T-cell (primary cell): ENCODE results near the gene QPCT. TPM values are rescaled to one million over a fixed set of nuclear protein-coding genes. Genes with fewer than 3 reads are reported as not detected.

Source experiments
- ATAC-seq, 4 experiments: fragments of 200-7000 bp in 3 of 4; fragments of 150-1000 bp in 1 of 4; cut with Tn5 transposase; replicated peaks in 1 of 4; 1 replicate in 3 of 4; 2 replicates in 1 of 4; pipeline ENCODE4 v1.10.0; 2021; ENCODE audit warnings: moderate library complexity in 3 of 4, mild to moderate bottlenecking in 2 of 4, moderate number of reproducible peaks in 1 of 4
- CTCF ChIA-PET, 2 donors: fragments of 300-600 bp; sonication (Branson Sonifier 250); formaldehyde crosslinking; loops; one replicate each; lab custom pipeline; 2022; ENCODE audit warnings: antibody characterized with exemption in 2 of 2; lab: Charles Lee
- POLR2A ChIA-PET, 2 donors: fragments of 300-600 bp; sonication (Branson Sonifier 250); formaldehyde crosslinking; loops; one replicate each; lab custom pipeline; 2022; ENCODE audit warnings: antibody characterized with exemption in 2 of 2; lab: Charles Lee
- DNase-seq, 35 experiments: peaks; one replicate each; pipeline versions ENCODE4 v3.0.0 to v3.0.0-alpha.2; 2013 to 2023
- H3K27ac ChIP-seq: one replicate; pipeline ENCODE4 v1.5.1; 2013; ENCODE audit warnings: low read length
- H3K27me3 ChIP-seq, 2 experiments: replicated peaks in 1 of 2; 1 replicate in 1 of 2; 2 replicates in 1 of 2; pipeline versions ENCODE4 v1.6.1 to v1.7.0; 2013; ENCODE audit warnings: low read length in 1 of 2, mixed read lengths in 1 of 2; ENCODE audit not compliant: control insufficient read depth in 2 of 2, insufficient read depth in 2 of 2; ENCODE audit errors: extremely low read depth in 1 of 2
- H3K36me3 ChIP-seq, 2 donors: 1 replicate in 1 of 2; 2 replicates in 1 of 2; pipeline versions ENCODE4 v1.6.1 to v1.7.0; 2013; ENCODE audit warnings: low read length in 1 of 2; ENCODE audit not compliant: control insufficient read depth in 2 of 2, insufficient read depth in 1 of 2; ENCODE audit errors: extremely low read depth in 1 of 2
- H3K4me1 ChIP-seq, 2 experiments: 1 replicate in 1 of 2; 2 replicates in 1 of 2; pipeline versions ENCODE4 v1.6.1 to v1.7.0; 2013; ENCODE audit warnings: low read length in 2 of 2, mixed read lengths in 1 of 2; ENCODE audit not compliant: insufficient read depth in 2 of 2, control insufficient read depth in 1 of 2; ENCODE audit errors: extremely low read depth in 1 of 2
- H3K4me3 ChIP-seq, 2 donors: 1 replicate in 1 of 2; 2 replicates in 1 of 2; pipeline versions ENCODE4 v1.5.1 to v1.7.0; 2013; ENCODE audit warnings: mild to moderate bottlenecking in 2 of 2, low read length in 1 of 2, moderate library complexity in 1 of 2; ENCODE audit not compliant: control insufficient read depth in 1 of 2; ENCODE audit errors: extremely low read depth in 1 of 2
- H3K9me3 ChIP-seq: 2 replicates; pipeline ENCODE4 v1.7.0; 2013
- H3K27ac Mint-ChIP-seq, 2 donors: one replicate each; pipeline ENCODE4 v1.8.0; 2020 to 2021; ENCODE audit warnings: mild to moderate bottlenecking in 2 of 2, mixed read lengths in 2 of 2
- H3K27me3 Mint-ChIP-seq, 2 donors: one replicate each; pipeline ENCODE4 v1.8.0; 2021 to 2022; ENCODE audit warnings: mixed read lengths in 2 of 2
- H3K36me3 Mint-ChIP-seq: one replicate; pipeline ENCODE4 v1.8.0; 2021; ENCODE audit warnings: mixed read lengths
- H3K4me1 Mint-ChIP-seq, 3 donors: one replicate each; pipeline ENCODE4 v1.8.0; 2020 to 2022; ENCODE audit warnings: mixed read lengths in 3 of 3, mild to moderate bottlenecking in 1 of 3
- H3K4me3 Mint-ChIP-seq, 3 donors: one replicate each; pipeline ENCODE4 v1.8.0; 2020 to 2022; ENCODE audit warnings: mild to moderate bottlenecking in 3 of 3, mixed read lengths in 3 of 3, moderate library complexity in 3 of 3
- H3K9me3 Mint-ChIP-seq, 3 donors: one replicate each; pipeline ENCODE4 v1.8.0; 2020 to 2022; ENCODE audit warnings: mixed read lengths in 3 of 3
- WGBS: methylation state at CpG from one replicate; pipeline ENCODE4 v1.1.5; 2013; ENCODE audit warnings: missing lambda C conversion rate; ENCODE audit not compliant: insufficient coverage; 5-methylcytosine and 5-hydroxymethylcytosine counted together
- total RNA-seq, 35 experiments: library from RNA in 6 of 35; stranded (reverse) in 6 of 35; fragments of 120-200 nt in 1 of 35; gene quantifications; one replicate each; pipeline versions ENCODE4 v1.2.1 to v1.2.4 and lab custom pipeline; 2013 to 2026

The QPCT gene
- total RNA-seq, 5 donors from 2014 or later (not counting 1 experiment from before 2014, with no cell fraction given): 1.1 to 3.1 (median 1.5) TPM; not detected in 2

DNA sequence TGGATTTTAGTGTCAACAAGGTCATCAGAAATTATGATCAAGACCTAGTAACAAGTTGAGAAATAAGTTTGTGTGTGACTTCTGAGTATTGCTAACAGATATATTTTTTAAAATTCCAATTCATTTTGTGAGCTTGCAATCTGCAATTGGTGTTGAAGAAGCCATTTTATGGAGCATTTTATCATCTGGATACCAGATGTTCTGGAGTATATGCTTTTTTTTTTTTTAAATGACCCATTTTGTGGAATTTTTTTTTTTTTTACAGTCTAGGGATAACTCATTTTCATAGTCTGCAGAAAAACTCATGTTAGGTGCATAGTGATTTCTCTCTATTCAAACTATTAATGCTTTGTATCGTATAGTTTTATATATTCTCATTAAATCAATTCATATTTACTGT is 12.6 kb downstream of the QPCT start:
- no CpG with 5 or more reads among the region's 1 CpG for WGBS
- no peaks in the 10 kb centered on the region for H3K4me1 ChIP-seq
- H3K27ac ChIP-seq: no peak overlapping the region
- Mint-ChIP-seq H3K4me3 (no peak overlapping the region), H3K27ac (no peak overlapping the region), H3K4me1 (no peaks in the 10 kb centered on the region), H3K9me3 (no peaks in the 10 kb centered on the region), H3K36me3 (no peaks in the 10 kb centered on the region), H3K27me3 (peaks cover 33 to 44% of the 10 kb centered on the region in 2 donors)
- H3K27me3 ChIP-seq: peaks cover 0 to 9% of the 10 kb centered on the region in 2 experiments
- H3K4me3 ChIP-seq: no peak overlapping the region
- DNase-seq: no peak
- H3K9me3 ChIP-seq: no peaks in the 10 kb centered on the region
- CTCF ChIA-PET: interaction anchor here in 1 of 2 donors (0.7 kb wide), 1 partner anchor 31 kb away, joined by 4 read pairs; no protein-coding TSS in a partner anchor
- POLR2A ChIA-PET: no interaction called here
- ATAC-seq: no peak
- H3K36me3 ChIP-seq: no peaks in the 10 kb centered on the region

- H3K9me3 ChIP-seq: no peaks in the 10 kb centered on the region
- H3K36me3 ChIP-seq: no peaks in the 10 kb centered on the region
- no peak for DNase-seq
- WGBS: 100% methylated on average over 1 of the region's 4 CpGs
- no peak for ATAC-seq
- POLR2A ChIA-PET: no interaction called here
- H3K27me3 ChIP-seq: peaks cover 0 to 6% of the 10 kb centered on the region in 2 experiments
- no peaks in the 10 kb centered on the region for H3K4me1 ChIP-seq
- peaks cover 35 to 46% of the 10 kb centered on the region in 2 donors for H3K27me3 Mint-ChIP-seq
- no peaks in the 10 kb centered on the region for H3K4me1 Mint-ChIP-seq
- no peak overlapping the region for H3K4me3 Mint-ChIP-seq
- H3K4me3 ChIP-seq: no peak overlapping the region
- H3K27ac ChIP-seq: no peak overlapping the region
- H3K27ac Mint-ChIP-seq: no peak overlapping the region
- no peaks in the 10 kb centered on the region for H3K36me3 Mint-ChIP-seq
- CTCF ChIA-PET: interaction anchor here in 1 of 2 donors (0.7 kb wide), 1 partner anchor 32 kb away, joined by 4 read pairs; no protein-coding TSS in a partner anchor
- no peaks in the 10 kb centered on the region for H3K9me3 Mint-ChIP-seq
Observed at GRCh38 chr2:37357530-37357929, 13.1 kb downstream of the QPCT start.

DNA sequence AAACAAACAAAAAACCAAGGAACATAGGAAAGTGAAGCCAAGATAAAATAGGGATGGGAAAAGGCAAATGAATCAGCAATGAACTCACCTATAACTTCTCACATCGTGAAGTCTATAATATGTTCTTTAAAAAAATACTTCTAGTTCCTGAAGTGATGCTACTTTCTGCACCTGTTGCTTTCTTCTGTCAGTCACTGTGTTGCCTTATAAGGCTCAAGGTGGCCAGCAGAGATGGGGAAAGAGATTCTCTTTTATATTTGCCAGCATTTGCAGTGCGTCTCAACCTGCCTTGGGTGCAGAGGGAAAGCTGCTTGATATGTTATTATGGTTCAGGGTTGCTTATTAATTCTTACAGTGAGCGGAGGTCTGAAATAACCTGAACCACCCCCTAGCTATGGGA is 14.0 kb downstream of the QPCT start:
- no peak for DNase-seq
- H3K27ac ChIP-seq: no peak overlapping the region
- Mint-ChIP-seq H3K36me3 (no peaks in the 10 kb centered on the region), H3K4me1 (no peaks in the 10 kb centered on the region), H3K27me3 (peaks cover 39 to 47% of the 10 kb centered on the region in 2 donors), H3K27ac (no peak overlapping the region), H3K4me3 (no peak overlapping the region), H3K9me3 (no peaks in the 10 kb centered on the region)
- CTCF ChIA-PET: interaction anchor here in 1 of 2 donors (0.7 kb wide), 1 partner anchor 29 kb away, joined by 4 read pairs; no protein-coding TSS in a partner anchor
- H3K27me3 ChIP-seq: peaks cover 0 to 6% of the 10 kb centered on the region in 2 experiments
- POLR2A ChIA-PET: no interaction called here
- no peaks in the 10 kb centered on the region for H3K36me3 ChIP-seq
- no peak for ATAC-seq
- WGBS: no CpG with 5 or more reads among the region's 3 CpGs
- H3K9me3 ChIP-seq: no peaks in the 10 kb centered on the region
- no peaks in the 10 kb centered on the region for H3K4me1 ChIP-seq
- no peak overlapping the region for H3K4me3 ChIP-seq

DNA sequence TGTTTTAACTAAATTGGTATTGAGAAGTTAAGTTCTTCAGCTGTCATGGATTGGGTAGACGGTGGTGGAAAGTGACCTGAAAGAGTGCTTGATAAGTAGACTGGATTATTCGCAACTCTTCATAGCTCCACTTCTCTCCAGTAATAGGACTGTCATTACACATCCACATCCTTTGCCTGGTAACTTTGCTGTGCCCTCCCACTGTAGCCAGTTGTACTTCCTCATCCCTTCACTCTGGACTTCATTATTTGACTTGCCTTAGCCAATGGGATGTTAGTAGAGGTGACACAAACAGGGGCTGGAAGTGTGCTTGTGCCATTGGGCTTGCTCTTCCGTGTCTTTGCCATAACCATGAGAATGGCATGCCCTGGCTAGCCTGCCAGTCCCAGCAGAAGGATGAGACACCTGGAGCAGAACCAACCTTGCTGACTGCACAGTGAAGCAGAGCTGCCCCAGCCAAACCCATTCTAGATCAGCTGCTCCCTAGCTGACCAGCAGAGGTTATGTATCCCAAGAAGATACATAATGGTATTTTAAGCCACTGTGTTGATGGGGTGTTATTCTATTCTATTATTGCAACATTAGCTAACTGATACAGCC is 16.9 kb downstream of the QPCT start:
- no peak overlapping the region for H3K27ac ChIP-seq
- no peaks in the 10 kb centered on the region for H3K36me3 ChIP-seq
- peaks cover 22 to 31% of the 10 kb centered on the region in 2 donors for H3K27me3 Mint-ChIP-seq
- no peak overlapping the region for H3K27ac Mint-ChIP-seq
- WGBS: 92% methylated on average over 1 of the region's 3 CpGs
- ChIA-PET POLR2A (no interaction called here), CTCF (interaction anchor here in 1 of 2 donors (0.6 to 0.9 kb wide), 2 partner anchors 27 to 123 kb away, joined by 3 to 5 read pairs; no protein-coding TSS in a partner anchor)
- no peak overlapping the region for H3K4me3 Mint-ChIP-seq
- H3K4me1 Mint-ChIP-seq: no peaks in the 10 kb centered on the region
- H3K9me3 Mint-ChIP-seq: no peaks in the 10 kb centered on the region
- H3K9me3 ChIP-seq: no peaks in the 10 kb centered on the region
- peaks cover 0 to 4% of the 10 kb centered on the region in 2 experiments for H3K27me3 ChIP-seq
- ATAC-seq (no peak), DNase-seq (no peak)
- H3K36me3 Mint-ChIP-seq: no peaks in the 10 kb centered on the region
- H3K4me3 ChIP-seq: no peak overlapping the region
- H3K4me1 ChIP-seq: peaks cover 4 to 5% of the 10 kb centered on the region in 2 experiments

DNA sequence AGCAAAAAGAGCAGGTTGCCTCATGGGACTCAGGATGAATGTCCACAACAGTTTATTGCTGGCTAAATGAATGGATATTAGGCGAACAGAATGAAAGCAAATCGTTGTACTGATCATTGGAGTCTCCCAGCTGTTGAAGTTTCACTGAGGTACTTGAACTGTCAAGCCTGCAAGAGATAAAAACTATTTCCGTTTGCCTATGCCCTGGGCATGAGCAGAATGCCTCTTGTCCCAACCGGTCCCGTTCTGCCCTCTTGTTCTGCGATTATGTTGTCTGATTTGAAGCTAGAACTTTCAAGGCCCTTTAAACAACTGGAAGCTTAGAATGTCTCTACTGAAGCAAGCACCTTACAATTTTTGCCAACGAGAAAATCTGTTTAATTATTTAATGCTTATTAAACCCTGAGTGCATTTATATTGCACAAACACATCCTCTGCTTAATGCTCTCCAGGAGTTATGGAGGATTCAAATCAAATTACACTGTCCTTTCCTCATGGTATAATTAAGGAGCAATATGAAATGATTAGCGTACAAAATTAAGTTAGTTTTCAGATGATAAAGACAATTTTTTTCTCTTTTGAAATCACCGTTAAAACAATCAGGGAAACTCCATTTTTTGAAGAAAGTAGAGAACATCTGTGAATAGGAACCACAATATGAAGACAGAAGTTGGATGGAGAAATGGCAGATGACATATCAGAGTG is 17.7 kb downstream of the QPCT start:
- no peak overlapping the region for H3K4me3 Mint-ChIP-seq
- 81% methylated on average over 6 of the region's 9 CpGs for WGBS
- no peak overlapping the region for H3K27ac Mint-ChIP-seq
- H3K27me3 ChIP-seq: peaks cover 0 to 6% of the 10 kb centered on the region in 2 experiments
- CTCF ChIA-PET: no interaction called here
- H3K36me3 ChIP-seq: no peaks in the 10 kb centered on the region
- POLR2A ChIA-PET: no interaction called here
- peaks cover 11 to 13% of the 10 kb centered on the region in 2 experiments for H3K4me1 ChIP-seq
- no peaks in the 10 kb centered on the region for H3K4me1 Mint-ChIP-seq
- no peaks in the 10 kb centered on the region for H3K9me3 ChIP-seq
- H3K27ac ChIP-seq: no peak overlapping the region
- H3K27me3 Mint-ChIP-seq: peaks cover 23 to 27% of the 10 kb centered on the region in 2 donors
- no peak for ATAC-seq
- DNase-seq: no peak
- H3K36me3 Mint-ChIP-seq: no peaks in the 10 kb centered on the region
- no peaks in the 10 kb centered on the region for H3K9me3 Mint-ChIP-seq
- no peak overlapping the region for H3K4me3 ChIP-seq

DNA sequence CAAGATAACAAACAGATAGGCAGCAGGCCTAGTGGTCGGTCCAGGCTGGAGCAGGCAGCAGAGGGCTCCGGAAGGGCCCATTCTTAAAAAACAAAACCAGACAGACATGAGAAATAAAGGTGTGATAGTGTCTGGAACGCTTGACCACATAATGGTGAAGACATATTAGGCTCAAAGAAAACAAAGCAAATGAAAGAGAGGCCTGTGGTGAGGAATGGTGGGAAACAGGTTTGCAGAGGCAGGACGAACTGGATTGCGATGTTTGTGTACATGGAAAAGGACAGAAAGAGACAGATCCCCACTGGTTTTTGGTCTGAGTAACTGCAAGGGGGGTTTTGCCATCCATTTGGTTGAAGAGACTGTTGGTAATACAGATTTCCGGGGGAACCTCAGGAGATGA is 19.9 kb downstream of the QPCT start:
- no peaks in the 10 kb centered on the region for H3K9me3 ChIP-seq
- Mint-ChIP-seq H3K4me1 (no peaks in the 10 kb centered on the region), H3K36me3 (no peaks in the 10 kb centered on the region), H3K27me3 (peaks cover 21% of the 10 kb centered on the region in 2 donors), H3K27ac (no peak overlapping the region), H3K9me3 (no peaks in the 10 kb centered on the region), H3K4me3 (no peak overlapping the region)
- WGBS: 94% methylated on average over 4 of the region's 6 CpGs
- POLR2A ChIA-PET: no interaction called here
- no peak for ATAC-seq
- peaks cover 25 to 27% of the 10 kb centered on the region in 2 experiments for H3K4me1 ChIP-seq
- H3K4me3 ChIP-seq: no peak overlapping the region
- peaks cover 0 to 8% of the 10 kb centered on the region in 2 experiments for H3K27me3 ChIP-seq
- CTCF ChIA-PET: no interaction called here
- no peak for DNase-seq
- no peak overlapping the region for H3K27ac ChIP-seq
- no peaks in the 10 kb centered on the region for H3K36me3 ChIP-seq
